Measurements from ENCODE around the gene TBC1D22A.
"Not testable (repeated sequence)": the region's sequence is repeated elsewhere in the genome, so short reads cannot be mapped to it uniquely, and the experiment has no call there.

TBC1D22A gene

DNA sequence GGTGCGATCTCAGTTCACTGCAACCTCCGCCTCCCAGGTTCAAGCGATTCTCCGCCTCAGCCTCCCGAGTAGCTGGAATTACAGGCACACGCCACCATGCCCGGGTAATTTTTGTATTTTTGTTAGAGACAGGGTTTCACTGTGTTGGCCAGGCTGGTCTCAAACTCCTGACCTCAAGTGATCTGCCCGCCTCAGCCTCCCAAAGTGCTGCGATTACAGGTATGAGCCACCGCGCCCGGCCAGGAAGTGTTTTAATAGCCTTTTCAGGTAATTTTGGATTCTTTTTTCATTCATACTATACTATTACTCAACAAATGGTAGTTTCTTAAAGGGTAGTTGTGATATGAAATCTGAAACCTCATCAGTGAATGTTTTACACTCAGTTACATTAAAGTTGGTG is 216.2 kb downstream of the TBC1D22A start:
- DNase-seq: not testable (repeated sequence)

DNA sequence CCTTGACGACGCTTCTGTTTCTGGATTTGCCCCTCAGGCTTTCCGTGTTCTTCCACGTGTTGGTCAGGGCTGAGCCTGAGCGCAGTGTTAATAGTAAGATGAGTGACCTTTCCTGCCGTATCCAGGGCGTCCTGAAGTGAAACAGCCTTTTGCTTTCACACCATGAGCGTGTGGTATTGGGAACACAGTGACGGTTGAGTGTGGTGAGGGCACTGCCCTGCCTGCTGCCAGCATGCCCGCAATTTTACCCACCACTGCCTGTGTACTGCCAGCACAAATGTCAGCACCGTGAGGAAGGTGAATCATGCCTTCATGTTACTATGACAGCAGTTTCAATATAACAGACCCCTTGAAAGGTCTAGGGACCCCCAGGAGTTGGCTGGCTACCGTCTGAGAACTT is 217.1 kb downstream of the TBC1D22A start:
- DNase-seq: no peak

DNA sequence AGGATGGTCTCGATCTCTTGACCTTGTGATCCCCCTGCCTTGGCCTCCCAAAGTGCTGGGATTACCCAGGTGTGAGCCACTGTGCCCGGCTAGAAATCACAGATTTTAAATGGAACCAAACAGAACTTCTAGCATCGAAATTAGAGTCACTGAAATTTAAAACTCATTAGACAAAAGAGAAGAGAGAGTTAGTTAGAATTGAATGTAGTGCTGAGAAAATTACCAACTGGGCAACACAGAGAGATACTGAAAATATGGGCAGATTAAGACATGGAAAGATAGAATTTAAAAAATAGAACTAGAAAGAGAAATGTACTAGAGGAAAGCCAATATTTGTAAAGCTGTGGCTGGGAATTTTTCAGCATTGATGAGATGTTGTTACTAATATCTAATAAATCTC is 217.9 kb downstream of the TBC1D22A start:
- no peak for DNase-seq

DNA sequence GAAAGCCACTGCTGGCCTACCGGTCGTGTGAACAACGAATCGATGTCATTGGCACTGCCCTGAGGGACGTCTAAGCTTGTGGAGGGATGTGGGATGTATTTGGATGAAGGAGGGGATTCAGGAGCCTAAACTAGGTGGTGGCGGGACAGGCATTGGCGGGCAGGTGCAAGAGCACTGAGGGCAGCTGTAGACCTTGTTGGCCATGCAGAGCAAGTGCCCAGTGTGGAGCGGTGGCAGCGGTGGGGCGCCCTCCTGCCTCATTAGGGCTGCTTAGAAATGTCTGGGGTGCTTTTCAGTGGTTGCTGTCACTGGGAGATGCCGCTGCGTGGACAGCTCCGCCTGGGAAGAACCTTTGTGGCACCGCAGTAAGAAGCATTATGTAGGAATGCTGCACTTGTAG is 220.2 kb downstream of the TBC1D22A start:
- no peak for DNase-seq

DNA sequence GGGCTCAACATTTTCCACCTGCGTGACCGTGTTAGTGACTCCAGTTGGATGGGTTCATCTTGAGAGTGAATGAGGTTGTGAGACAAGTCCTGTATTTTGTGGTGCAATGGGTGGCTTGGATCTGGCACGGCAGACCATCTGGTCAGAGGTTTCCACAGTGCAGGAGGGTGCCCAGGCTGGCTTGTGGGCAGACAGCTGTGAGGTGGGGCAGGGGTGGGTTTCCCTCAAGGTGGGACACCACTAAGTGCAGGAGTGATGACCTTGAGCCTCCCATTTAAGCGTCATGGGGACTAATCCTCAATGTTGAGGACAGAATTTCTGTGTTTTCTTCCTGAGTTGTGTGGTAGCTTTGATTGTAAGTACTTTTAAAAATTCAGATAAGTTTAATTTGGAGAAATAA is 220.6 kb downstream of the TBC1D22A start:
- no peak for DNase-seq

DNA sequence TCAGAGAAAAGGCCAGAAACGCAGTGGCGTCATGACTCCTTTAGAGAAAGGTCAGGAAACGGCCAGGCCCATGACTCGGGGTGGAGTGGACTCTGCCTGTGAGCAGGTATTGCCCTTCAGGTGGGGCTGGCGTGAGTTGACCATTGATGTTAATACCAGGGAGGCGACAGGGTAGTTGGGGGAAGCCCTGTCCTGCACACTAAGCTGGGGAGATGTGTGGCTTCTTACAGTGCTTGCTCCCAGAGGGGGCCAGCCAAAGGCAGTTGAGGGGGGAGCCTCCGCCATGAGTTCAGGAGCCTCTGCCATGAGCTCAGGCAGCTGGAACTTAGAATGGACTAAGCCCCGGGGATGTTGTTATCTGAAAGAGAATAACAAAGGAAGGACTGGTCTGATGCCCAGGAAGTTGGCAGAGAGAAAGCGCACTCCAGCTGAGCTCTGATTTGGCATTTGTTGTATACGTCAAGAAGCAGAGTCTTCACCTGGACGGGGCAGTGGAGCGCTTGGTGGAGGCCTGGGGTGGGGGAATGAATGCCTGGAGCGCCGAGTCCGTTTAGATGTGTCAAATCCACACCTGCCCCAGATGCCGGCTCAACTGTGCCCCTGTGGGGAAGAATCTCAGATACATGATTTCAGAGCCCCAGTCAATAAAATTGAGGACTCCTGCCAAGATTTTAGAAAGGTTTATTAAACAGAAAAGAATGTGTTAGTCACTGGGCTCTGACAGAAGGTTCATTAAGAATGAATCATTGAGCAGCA is 222.5 kb downstream of the TBC1D22A start:
- no peak for DNase-seq

DNA sequence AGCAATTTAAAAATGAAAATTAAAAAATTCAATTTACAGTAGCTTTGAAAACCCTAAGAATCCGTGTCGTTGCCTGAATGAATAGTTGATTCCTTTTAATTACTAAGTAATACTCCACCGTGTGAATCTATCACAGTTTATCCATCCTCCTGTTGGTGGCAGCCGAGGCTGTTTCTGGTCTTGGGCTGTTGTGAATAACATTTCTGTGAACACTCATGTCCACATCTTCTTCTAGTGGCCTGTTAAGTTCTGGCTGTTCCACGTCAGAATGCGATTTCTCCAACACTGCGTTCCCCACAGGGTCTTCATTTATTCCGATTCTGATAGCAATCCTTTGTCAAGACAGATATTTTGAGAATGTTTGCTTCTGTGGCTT is 223.0 kb downstream of the TBC1D22A start:
- DNase-seq: no peak

DNA sequence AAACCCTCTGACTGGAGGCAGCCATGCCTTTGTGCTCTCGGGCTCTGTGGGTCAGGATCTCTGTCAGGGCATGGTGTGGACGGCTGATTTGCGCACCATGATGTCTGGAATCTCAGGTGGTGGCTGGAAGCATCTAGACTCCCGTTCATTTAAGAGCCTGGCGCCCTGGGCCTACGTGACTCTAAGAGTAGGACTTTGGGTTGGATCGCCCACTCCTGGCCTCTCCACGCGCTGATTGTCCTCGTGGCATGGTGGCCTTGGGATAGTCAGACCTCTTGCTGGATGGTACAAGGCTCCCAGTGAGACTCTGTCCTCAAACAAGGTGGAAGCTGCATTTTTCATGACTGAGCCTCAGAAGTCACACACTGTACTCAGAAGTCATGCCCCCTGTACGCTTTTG is 224.3 kb downstream of the TBC1D22A start:
- DNase-seq: no peak

DNA sequence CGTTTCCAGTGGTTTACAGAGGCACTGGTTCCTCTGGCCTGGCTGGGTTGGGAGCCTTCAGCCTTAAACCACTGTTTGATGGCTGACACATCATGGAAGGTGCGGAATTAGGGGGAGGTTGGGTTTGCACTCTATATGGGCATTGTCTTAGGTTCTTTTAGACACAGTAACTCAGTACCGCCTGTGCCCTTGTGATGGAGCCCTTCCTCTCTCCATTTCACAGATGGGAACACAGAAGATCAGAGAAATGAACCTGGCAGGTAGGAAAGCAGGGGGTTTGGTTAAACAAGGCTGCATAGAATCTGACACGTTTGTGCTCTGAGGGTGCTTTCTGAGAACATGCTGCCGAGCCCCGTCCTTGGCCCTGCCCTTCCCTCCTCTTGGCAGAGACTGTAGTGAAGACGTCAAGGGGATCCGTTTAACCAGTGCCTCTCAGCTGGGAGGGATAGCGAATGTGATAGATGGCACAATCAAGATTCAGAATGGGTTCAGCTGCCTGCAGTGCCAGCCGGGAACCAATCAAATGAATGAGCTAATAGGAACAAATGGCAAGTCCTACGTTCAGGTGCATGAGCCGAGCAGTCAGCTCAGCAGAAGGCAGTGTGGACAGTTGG is 228.6 kb downstream of the TBC1D22A start:
- no peak for DNase-seq

DNA sequence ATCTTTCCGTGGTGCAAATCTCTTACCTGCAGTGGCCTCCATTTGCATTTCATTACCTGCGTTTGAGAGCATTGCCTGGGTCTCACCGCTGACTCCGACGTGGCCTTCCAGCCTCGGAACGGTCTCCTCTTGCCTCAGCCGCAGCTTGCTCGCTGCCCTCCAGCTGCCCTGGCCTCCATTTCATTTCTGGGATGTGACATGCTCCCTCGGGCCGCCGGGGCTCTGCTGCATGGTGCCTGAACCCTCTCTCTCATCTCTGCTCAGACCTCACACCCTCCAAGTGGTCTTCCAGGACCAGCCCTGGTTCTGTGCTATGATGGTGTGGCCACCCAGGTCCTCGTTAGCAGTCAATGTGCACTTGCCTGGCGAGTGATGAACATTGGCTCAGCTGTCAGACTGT is 229.2 kb downstream of the TBC1D22A start:
- no peak for DNase-seq

DNA sequence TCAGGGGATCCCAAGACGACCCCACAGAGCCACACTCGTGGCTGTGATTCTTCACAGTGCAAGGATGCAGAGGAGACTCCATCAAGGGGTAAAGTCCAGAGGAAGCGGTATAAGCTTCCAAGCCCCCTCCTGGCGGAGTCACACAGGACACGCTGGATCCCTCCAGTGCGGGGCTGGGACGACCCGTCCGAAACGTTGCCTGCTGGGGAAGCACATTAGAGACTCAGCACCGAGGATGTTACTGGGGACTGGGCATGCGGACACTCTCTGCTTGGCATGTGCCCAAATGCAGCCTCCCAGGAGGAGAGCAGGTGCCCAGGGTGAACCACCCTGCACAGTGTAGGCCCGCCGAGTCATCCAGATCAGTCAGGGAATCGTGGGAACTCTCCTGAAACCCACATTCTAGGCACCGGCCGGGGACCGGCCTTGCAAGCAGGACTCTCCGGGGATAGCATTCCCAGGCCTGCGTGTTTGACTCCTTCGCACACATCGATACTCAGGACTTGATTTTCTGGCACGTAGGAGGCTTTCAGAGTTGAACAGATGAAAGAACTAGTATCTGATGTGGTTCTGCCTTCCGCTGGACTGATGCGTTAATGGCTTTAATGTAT is 229.8 kb downstream of the TBC1D22A start:
- no peak for DNase-seq

DNA sequence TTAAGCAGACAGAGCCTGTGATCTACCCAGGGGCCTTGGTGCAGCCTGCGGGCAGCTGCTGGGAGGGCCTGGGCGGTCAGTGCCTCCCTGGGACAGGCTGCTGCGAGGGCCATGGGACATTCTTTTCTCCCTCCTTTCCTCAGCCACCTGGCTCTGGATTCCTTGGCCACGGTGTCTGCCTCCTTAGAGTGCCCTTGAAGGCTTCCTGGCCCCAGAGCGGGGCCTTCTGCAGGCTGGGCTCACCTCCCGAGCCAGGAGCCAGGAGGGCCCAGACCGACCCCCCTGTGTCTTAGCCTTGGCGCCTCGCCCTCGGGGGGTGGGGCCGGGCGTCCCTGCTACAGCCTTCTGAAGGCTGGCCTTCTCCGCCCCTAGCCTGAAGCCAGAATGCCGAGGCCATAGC is 231.2 kb downstream of the TBC1D22A start:
- DNase-seq: no peak

DNA sequence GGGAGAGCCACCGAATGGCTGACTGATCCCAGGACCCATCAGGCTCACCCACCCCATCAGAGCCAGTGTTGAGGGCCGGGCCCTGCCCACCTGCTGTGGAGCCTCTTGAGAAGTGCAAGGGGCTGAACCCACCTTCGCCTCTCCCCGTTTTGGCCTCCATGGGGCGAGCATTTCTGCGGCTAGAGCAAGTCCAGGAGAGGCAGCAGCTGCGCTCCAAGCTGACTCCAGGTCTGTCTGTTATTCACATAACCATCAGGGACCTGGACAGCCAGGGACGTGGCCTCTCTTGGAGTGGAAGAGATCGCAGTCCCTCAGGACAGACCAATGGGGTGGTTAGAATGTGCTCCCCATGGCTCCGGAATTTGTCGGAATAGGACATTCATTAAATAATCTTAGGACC is 231.8 kb downstream of the TBC1D22A start:
- DNase-seq: no peak

DNA sequence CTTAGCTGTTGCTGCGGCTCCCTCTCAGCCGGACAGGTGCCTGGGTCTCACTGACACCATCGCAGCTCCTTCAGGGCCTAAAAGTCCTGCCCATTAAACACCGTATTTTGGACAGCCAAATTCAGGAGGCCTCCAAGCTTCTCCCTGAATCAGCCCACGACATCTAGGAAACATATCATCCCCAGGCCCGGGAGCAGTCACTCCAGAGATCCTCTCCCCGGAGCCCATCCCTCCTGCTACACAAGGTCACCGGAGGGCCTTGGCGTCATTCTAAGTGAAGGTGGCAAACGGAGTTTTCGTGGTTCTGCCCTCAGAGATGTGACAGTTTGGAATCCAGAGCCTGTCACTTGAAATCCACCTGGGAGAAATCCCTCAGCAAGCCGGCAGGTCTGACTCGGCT is 232.5 kb downstream of the TBC1D22A start:
- no peak for DNase-seq

DNA sequence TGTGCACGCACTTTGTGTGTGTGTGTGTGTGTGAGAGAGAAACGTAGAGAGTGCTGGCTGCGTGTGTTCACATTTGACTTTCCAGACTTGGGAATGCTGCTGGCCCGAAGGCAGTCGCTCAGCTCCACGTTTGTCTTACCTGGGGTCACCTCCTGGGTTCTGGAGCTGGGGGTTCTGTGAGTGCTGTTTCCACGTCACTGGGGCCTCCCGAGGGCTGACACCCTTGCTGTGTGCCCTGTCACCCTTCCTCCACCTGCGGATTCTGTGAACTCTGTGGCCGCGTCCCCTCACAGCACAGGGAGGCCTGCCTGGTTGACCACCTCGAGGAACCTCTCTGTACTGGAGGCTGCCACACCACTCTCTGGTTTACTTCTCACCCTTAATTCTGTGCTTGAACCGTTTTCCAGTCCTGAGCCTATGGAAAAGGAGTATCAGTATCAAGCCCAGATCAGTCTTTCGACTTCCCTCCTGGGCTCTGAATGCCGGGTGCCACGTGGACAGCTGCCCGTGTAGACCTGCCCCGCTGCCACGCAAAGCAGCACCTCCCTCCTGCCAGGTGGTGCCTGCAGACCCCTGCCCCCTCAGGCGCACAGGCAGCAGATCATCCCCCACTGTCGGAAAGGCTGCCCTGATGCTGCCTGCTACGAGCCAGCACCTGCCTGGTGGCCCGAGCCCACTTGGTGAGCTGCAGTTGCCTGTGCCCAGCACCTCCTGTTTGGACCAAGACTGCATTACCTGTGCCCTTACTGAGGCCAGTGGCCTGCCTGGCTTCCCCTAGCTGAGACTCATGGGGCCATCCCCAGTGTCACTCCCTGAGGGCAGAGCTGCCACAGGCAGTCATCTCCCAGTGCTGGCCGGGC is 233.3 kb downstream of the TBC1D22A start:
- no peak for DNase-seq

DNA sequence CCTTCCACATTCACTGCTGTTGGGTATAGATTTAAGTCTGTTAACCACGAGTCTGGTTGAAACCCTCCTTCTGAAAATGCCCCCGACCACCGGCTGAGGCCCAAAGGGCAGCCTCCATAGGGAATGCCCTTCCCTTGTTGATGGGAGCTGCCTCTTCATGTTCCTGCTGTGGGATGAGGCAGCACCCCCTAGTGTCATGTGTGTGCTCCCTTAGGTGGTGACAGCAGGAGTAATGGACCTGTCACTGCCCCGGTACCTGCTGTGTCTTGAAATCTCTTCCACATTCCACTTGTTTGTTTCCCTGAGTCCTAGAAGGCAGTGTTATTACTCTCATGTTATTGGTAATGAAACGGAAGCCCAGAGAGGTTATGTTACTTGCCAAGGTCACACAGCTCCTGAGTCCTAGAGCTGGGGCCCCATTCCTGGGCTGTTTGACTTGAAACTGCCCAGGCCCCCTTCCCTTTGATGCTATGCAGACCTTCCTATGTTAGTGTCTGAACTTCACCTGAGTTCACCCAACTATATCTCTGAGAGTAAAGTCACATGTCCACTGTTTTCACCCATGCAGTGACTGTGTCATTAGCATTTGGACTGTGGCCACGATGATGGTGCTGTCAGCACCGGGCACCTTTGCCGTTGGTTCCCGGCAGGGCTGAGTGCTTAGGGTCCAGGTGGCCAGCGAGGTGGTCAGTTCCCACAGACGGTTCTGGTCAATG is 234.3 kb downstream of the TBC1D22A start:
- no peak for DNase-seq

DNA sequence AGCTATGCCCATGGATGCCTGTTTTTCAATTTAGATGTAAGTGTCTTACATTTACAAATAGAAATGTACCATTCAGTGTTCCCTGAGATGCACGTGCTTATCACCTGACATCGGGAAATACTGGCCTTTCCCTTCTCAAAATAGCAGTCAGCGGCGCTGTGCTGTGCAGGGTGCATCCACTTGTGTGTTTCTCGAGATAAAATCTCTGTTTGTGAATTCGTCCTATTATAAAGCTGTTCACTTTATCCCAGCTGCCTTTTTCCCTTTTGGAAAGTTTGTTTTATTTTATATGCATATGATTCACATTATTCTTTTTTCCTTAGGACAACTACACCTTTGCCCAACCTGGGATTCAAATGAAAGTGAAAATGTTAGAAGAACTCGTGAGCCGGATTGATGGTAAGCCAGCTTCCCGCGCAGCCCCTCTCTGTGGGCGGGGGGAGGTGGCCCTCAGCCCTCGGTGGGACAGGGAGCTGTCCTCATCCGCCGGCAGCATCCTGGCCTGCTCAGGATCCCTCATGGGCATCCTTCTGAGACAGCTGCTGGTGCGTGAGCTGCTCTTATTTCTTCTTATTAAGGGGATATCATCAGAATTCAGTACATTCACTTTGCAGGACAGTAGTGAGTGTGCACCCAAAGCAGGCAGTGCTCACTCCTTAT is 235.0 kb downstream of the TBC1D22A start:
- no peak for DNase-seq

DNA sequence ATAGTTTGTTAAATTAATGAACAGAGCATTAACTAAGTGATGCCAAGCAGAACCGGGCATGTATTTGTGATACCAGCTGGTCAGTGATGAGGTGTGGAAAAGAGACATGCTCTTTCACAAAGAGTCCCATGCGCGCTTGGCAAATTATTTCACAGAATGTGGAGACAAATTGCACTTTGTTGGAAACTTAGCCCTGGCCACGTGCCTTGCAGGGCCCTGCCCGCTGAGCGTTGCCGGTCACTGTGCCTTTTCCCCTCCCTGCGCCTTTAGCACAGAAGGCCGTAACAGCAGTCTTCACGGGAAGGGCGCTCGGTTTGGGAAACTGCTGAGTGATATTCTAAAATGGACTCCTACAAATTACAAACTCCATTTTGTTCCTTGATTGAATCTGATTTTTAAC is 235.9 kb downstream of the TBC1D22A start:
- DNase-seq: no peak

DNA sequence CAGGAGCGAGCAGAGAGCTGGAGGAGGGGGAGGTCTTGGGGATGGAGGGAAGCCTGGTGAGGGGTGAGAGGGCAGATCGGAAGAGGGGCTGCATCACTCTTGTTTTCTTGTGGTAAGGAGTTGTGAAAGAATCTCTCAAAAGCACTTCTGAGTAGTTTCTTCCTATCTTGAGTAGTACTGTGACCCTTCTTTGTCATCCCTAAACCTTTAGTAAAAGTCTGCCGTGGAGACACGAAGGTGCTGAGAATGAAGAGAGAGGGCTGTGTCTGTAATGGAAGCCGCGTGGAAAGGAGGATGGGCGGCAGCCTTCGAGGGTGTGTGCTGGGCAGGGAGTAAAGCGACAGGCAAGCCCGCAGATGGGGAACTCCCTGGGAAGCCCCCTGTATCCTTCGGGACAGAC is 237.8 kb downstream of the TBC1D22A start:
- DNase-seq: no peak

DNA sequence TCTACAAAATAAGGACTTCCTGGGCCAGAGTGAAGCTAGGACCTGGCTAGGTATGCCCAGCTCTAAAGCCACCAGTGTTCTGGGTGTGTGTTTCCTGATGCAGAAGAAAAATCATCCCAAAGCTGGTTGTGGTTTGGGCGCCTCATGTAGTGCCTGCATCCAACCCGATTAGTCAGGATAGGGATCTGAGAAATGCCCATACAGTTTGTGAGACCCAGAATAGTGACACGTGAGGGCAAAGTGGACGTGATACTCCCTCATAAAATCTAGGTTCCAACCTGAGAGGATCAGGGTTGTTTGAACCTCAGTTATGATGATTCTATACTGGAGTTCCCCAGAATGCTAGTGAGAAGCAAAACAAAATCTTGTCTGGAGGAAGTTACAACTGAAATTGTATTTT is 238.4 kb downstream of the TBC1D22A start:
- DNase-seq: no peak

DNA sequence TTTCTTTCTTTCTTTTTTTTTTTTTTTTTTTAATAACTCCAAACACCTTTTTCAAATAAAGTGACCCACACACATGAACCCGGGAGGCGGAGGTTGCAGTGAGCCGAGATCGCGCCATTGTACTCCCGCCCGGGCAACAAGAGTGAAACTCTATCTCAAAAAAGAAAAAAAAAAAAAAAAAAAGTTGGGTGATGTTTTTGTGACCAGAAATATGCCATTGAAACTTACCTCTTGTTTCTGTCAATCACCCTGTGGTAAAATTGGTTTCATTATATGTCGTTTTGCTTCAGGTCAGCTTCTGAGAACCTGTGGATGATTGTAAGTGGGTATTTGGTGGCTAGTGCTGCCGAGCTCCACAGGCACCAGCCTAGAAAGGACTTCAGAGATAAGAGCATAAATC is 238.8 kb downstream of the TBC1D22A start:
- DNase-seq: no peak

DNA sequence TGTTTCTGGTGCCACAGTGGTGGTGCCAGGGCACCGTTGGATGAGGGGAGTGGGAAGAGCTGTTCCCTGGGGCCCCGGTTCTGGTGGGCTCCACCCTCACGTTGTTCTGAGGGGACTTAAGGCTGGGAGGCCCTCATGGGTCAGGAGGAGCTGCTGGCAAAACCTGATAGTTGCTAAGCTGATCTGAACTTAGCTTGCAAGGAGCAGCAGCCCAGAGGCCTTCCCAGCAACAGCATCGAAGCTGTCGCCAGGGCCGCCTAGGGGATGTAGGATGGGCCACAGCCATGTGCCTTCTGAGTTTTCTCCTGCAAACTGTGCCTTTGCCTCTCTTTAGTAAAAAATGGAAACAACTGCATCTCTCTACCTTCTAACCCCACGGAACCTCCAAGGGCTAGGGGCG is 240.2 kb downstream of the TBC1D22A start:
- DNase-seq: no peak
